HL-60 (cell line): Measurements from ENCODE around the gene MAP7.

Experiments used
- CTCF ChIP-seq: IDR thresholded peaks from one replicate; pipeline ENCODE4 v1.5.1; 2011; ENCODE audit warnings: low read length, control low read depth, inconsistent platforms; ENCODE audit not compliant: insufficient read depth
- REST ChIP-seq: IDR thresholded peaks from 2 replicates; pipeline ENCODE4 v1.6.1; 2012; ENCODE audit warnings: low read depth; ENCODE audit not compliant: insufficient replicate concordance

- TF ChIP-seq REST: no peak
- no peak for TF ChIP-seq CTCF
Measured at GRCh38 chr6:136360783-136361182, 189.4 kb downstream of the MAP7 start.
